ENCODE measurements around the gene IFITM5. TPM values are rescaled to one million over a fixed set of nuclear protein-coding genes. Genes with fewer than 3 reads are reported as not detected.

Gene IFITM5
- total RNA-seq = not detected

DNA sequence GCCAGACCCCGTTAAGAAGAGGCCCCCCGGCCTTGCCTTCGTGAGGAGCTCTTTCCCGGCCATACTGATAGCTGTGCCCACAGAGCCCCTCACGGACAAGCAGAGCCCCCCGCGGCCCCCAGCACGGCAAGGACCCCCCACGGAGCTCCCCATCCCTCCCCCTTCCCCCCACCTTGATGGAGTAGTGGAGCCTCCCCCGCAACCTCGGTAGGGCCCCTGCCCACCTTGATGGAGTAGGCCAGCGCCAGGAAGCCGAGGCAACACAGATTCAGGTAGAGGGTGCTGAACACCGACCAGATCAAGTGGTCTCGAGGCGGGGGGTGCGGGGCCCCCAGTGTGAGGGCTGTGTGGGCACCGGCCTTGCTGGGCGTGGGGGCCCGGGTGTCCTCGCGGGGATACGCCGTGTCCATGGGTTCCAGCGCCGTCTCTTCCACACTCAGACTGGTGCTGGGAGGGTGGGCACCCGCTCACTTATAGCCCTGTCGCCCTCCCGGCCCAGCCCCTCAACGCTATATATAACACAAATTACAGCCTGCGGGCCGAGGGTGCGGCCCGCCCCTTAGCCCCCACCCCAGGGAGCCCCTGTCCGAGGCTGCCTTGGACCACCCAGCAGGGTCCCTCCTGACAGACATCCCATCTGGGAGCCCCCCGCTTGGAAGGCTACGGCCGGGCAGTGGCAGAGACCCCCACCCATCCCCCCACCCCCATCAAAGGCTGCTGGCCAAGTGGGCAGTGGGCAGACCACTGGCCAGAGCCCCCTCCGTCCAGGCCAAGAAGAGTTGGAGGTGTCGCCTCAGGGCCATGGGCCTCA lies at the start of gene IFITM5:
IFITM5 (minus strand) TSS at position 446 of the 811 bp plus-strand sequence; CDS start at position 410, 36 bp downstream.
- no peak within 1 kb of the TSS for H3K27ac Mint-ChIP-seq
- no peak within 1 kb of the TSS for H3K4me3 Mint-ChIP-seq
- H3K27me3 Mint-ChIP-seq = peaks cover 20% of the 10 kb centered on the region
- ChIA-PET CTCF (no interaction called here), POLR2A (interaction anchor here (0.7 to 1.3 kb wide), 7 partner anchors 8 to 92 kb away, joined by 3 to 6 read pairs (median 4); partner anchors contain the start of genes BET1L, IFITM2 and RIC8A)
- H3K4me1 Mint-ChIP-seq = peaks cover 25% of the 10 kb centered on the region
- DNase-seq = no peak
- H3K9me3 Mint-ChIP-seq = no peaks in the 10 kb centered on the region
- no peaks in the 10 kb centered on the region for H3K36me3 Mint-ChIP-seq (ENCODE audit: low read depth)

DNA sequence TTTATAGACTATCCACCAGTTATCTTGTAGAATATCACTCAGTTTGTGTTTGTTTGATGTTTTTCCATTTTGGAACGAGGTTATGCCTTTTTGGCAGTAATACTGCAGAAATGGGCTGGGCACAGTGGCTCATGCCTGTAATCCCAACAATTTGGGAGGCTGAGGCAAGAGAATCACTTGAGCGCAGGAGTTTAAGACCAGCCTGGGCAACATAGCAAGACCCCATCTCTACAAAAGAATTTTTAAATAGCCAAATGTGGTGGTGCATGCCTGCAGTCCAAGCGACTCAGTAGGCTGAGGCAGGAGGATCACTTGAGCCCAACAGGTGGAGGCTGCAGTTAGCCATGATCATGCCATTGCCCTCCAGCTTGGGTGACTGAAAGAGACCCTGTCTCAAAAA lies 47.2 kb upstream of the IFITM5 start:
- H3K4me1 Mint-ChIP-seq = peaks cover 21% of the 10 kb centered on the region
- no peaks in the 10 kb centered on the region for H3K9me3 Mint-ChIP-seq
- H3K36me3 Mint-ChIP-seq (ENCODE audit: low read depth) = no peaks in the 10 kb centered on the region
- POLR2A ChIA-PET = no interaction called here
- H3K27ac Mint-ChIP-seq = no peak overlapping the region
- no peak overlapping the region for H3K4me3 Mint-ChIP-seq
- DNase-seq = no peak
- CTCF ChIA-PET = interaction anchor here (1.0 kb wide), 1 partner anchor 9 kb away, joined by 3 read pairs; no protein-coding TSS in a partner anchor
- H3K27me3 Mint-ChIP-seq = peaks cover 14% of the 10 kb centered on the region

DNA sequence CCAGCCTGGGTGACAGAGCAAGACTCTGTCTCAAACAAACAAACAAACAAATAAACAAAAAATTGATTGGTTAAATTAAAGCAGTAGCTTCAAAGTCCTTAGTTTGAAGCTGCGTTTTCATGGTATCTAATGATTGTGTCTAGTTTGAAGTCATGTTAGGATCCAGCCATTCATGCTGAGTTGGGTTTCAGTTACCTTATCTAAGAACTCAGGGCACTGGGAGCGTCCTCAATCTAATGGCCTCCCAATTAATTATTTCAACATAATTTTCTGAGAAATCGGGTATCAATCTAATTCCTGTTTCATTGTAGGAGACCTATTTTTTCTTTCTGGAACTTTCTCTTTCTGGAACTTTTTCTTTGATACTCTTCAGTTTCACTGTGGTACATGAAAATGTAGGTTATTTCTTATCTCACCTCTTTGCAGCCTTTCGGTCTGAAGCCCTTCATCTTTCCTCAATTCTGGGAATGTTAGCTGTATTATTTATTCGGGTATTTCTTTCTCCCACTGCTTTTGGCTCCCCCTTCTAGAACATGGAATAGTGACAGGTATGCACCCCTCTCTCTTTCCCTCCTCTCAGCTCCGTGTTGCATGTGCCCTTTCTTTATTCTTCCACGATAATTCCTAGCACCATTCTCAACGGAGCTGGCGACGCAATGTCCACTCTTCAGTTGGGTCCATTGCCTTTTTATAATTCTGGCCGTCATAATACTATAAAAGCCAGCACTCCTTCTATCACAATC lies 45.7 kb upstream of the IFITM5 start:
- no peaks in the 10 kb centered on the region for H3K36me3 Mint-ChIP-seq (ENCODE audit: low read depth)
- no peak overlapping the region for H3K27ac Mint-ChIP-seq
- DNase-seq = no peak
- no peaks in the 10 kb centered on the region for H3K9me3 Mint-ChIP-seq
- peaks cover 12% of the 10 kb centered on the region for H3K4me1 Mint-ChIP-seq
- peaks cover 19% of the 10 kb centered on the region for H3K27me3 Mint-ChIP-seq
- CTCF ChIA-PET = interaction anchor here (0.7 to 1.0 kb wide), 2 partner anchors 10 to 105 kb away, joined by 3 read pairs; no protein-coding TSS in a partner anchor
- H3K4me3 Mint-ChIP-seq = no peak overlapping the region
- POLR2A ChIA-PET = interaction anchor here (2.1 kb wide), 1 partner anchor 11 kb away, joined by 7 read pairs; no protein-coding TSS in a partner anchor

DNA sequence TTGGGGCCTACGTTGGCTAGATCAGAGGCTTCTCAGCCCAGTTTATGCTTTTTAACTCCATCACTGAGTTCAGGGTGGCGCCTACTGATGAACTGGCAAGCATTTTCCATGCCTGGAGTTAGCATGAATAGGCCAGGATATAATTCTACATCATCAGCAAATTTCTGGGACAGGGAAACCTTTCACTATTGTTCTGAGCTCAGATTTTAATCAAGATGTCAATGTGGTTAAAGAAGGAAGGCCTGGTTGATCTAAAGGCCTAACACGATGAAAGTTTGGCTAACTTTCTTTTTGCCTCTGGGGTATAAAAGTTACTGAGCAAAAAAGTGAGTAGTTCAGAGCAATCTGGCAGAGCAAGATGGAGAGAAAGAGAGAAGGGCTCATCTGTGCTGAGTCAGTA lies 43.0 kb upstream of the IFITM5 start:
- ChIA-PET POLR2A (no interaction called here), CTCF (no interaction called here)
- H3K27me3 Mint-ChIP-seq = peaks cover 19% of the 10 kb centered on the region
- no peak overlapping the region for H3K27ac Mint-ChIP-seq
- peaks cover 12% of the 10 kb centered on the region for H3K4me1 Mint-ChIP-seq
- H3K36me3 Mint-ChIP-seq (ENCODE audit: low read depth) = no peaks in the 10 kb centered on the region
- no peaks in the 10 kb centered on the region for H3K9me3 Mint-ChIP-seq
- DNase-seq = no peak
- H3K4me3 Mint-ChIP-seq = no peak overlapping the region

DNA sequence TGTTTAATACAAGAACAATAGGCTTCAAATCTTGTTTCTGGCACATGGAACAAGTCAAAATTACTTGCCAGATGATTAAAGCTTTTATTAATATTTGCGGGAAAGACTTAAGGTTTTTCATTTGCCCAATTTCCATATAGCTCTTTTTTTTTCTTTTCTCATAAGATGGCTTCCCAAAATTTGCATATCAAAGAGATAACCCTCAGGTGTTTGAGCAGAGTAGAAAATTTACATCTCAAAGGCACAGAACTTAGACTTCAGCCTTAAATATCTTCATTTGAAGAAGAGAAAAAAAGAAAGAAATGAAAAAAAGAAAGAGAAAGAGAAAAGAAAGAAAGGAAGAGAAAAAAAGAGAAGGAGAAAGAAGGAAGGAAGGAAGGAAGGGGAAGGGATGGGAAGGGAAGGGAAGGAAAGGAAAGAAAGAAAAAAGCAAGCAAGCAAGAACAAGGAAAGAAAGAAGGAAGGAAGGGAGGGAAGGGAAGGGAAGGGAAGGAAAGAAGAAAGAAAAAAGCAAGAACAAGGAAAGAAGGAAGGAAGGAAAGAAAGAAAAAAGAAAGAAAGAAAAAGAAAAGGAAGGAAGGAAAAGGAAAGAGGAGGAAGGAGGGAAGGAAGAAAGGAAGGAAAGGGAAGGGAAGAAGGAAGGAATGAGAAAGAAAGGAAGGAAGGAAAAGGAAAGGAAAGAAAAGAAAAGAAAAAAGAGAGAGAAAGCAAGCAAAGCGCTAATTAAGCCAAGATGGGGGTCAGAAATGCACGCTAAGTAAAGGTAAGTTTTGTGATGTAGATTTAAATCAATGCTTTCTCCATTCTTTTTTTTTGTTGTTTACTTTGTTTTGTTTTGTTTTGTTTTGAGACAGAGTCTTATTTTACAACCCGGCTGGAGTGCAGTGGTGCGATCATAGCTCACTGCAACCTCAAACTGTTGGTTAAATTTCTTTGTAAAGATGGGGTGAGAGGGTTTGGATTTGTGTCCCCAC lies 41.5 kb upstream of the IFITM5 start:
- Mint-ChIP-seq H3K4me1 (peaks cover 16% of the 10 kb centered on the region), H3K9me3 (no peaks in the 10 kb centered on the region), H3K27me3 (peaks cover 23% of the 10 kb centered on the region), H3K4me3 (no peak overlapping the region), H3K36me3 (ENCODE audit: low read depth) (no peaks in the 10 kb centered on the region), H3K27ac (no peak overlapping the region)
- DNase-seq = no peak
- ChIA-PET POLR2A (interaction anchor here (0.6 to 1.8 kb wide), 3 partner anchors 14 to 195 kb away, joined by 3 to 7 read pairs (median 6); no protein-coding TSS in a partner anchor), CTCF (interaction anchor here (1.0 to 2.2 kb wide), 4 partner anchors 11 to 90 kb away, joined by 3 to 16 read pairs (median 4); no protein-coding TSS in a partner anchor)

DNA sequence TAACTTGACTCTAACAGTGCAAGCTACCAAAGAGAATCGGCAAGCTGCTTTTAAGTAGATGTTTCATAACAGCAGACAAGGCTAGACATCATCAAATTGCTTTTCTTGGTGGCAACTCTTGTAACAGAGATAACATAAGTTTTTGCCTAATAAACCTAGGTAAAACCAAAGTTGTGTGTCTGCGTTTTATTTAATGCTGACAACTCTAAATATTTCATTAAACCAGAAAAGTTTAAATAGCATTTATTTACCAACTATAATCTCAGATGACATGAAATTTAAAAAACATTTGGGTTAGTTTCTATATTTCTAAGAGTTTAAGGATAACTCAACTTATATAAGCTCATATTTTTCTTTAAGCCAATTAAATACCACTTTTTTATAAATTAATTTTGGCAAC lies 40.6 kb upstream of the IFITM5 start:
- ChIA-PET CTCF (interaction anchor here (1.0 to 2.2 kb wide), 5 partner anchors 10 to 89 kb away, joined by 3 to 16 read pairs (median 4); no protein-coding TSS in a partner anchor), POLR2A (interaction anchor here (0.7 to 1.8 kb wide), 3 partner anchors 13 to 28 kb away, joined by 3 to 7 read pairs (median 6); no protein-coding TSS in a partner anchor)
- no peak overlapping the region for H3K27ac Mint-ChIP-seq
- no peaks in the 10 kb centered on the region for H3K9me3 Mint-ChIP-seq
- no peak for DNase-seq
- H3K4me1 Mint-ChIP-seq = peaks cover 16% of the 10 kb centered on the region
- H3K4me3 Mint-ChIP-seq = no peak overlapping the region
- H3K36me3 Mint-ChIP-seq (ENCODE audit: low read depth) = no peaks in the 10 kb centered on the region
- peaks cover 26% of the 10 kb centered on the region for H3K27me3 Mint-ChIP-seq

DNA sequence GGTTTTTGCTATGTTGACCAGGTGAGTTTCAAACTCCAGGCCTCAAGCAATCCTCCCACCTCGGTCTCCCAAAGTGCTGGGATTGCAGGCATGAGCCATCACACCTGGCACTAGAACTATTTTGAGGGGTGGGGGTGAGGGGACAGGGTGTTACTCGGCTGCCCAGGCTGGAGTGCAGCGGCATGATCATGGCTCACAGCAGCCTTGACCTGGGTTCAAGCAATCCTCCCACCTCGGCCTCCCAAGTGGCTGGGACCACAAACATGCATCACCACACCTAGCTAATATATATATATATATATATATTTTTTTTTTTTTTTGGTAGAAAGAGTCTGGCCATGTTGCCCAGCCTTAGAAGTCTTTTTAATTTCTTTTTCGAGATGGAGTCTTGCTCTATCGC lies 38.4 kb upstream of the IFITM5 start:
- Mint-ChIP-seq H3K27ac (no peak overlapping the region), H3K4me3 (no peak overlapping the region), H3K36me3 (ENCODE audit: low read depth) (no peaks in the 10 kb centered on the region), H3K27me3 (peaks cover 35% of the 10 kb centered on the region), H3K4me1 (peaks cover 20% of the 10 kb centered on the region), H3K9me3 (no peaks in the 10 kb centered on the region)
- POLR2A ChIA-PET = interaction anchor here (1.2 kb wide), 1 partner anchor 11 kb away, joined by 3 read pairs; no protein-coding TSS in a partner anchor
- CTCF ChIA-PET = no interaction called here
- DNase-seq = no peak

DNA sequence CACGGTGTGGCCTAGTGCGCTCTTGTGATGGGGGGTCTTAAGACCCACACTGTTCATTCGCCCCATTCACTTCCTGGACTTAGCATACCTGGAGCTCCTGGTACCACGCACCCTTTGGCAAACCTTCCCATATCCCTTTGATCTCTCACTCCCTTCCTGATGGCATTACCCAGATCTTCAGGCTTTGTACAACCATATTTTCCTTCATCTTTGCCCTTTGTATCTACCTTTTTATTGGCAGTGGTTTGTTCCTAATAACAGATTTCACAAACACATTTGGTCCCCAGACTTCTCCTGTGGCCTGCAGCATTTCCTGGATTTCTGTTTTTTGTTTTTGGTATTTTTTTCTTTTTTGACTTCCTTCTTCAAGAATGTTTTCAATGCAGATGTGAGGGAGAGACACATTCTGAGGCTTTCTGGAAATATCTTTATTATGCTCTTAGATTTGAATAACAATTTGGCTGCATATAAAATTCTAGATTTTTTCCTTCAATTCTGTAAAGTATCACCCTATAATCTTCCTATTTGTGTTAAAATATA lies 37.4 kb upstream of the IFITM5 start:
- CTCF ChIA-PET = no interaction called here
- Mint-ChIP-seq H3K9me3 (no peaks in the 10 kb centered on the region), H3K4me3 (no peak overlapping the region), H3K4me1 (peaks cover 20% of the 10 kb centered on the region), H3K27me3 (peaks cover 38% of the 10 kb centered on the region), H3K36me3 (ENCODE audit: low read depth) (no peaks in the 10 kb centered on the region), H3K27ac (no peak overlapping the region)
- POLR2A ChIA-PET = no interaction called here
- no peak for DNase-seq

DNA sequence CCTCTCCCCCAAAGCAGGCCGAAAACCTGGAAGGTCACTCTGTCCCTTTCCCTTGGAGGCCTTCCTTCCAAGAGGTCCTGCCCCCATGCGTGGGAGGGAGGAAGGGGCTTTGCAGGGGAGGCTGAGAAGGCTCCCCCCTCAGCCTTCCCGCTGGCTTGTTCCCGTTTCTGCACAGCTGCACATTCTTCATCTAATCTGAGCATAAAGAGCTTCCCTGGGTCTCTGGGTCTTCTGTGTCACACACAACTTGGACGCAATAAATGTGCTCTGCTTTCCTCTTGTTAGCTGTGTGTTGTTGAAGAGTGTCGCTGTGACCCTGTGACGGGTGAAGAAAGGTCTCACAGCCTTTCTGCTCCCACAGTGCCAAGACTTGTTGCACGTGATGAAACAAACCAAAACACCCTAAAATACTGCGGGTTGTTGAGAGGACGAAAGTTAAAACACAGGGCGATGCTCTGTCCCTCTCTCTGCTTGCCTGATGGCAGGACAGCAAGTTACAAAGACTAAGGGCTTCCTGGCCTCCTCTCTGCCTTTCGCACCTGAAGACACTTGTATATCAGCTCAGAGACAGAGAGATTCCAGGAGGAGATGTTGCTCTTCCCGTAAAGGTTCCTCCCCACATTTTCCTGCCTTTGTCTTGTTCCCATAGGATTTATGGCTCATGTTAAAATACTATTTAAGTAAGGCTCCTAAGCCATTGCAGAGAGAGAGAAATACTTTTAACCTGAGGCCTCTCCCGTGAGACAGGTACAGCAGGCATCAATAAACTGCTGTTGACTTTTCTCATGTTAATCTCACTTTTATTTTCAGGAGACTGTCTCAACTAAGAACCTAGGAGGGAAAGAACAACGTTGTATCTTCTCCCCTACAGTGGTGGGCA lies 36.7 kb upstream of the IFITM5 start:
- Mint-ChIP-seq H3K36me3 (ENCODE audit: low read depth) (no peaks in the 10 kb centered on the region), H3K9me3 (no peaks in the 10 kb centered on the region), H3K4me1 (peaks cover 23% of the 10 kb centered on the region), H3K27me3 (peaks cover 32% of the 10 kb centered on the region), H3K4me3 (no peak overlapping the region), H3K27ac (no peak overlapping the region)
- ChIA-PET POLR2A (no interaction called here), CTCF (no interaction called here)
- no peak for DNase-seq

DNA sequence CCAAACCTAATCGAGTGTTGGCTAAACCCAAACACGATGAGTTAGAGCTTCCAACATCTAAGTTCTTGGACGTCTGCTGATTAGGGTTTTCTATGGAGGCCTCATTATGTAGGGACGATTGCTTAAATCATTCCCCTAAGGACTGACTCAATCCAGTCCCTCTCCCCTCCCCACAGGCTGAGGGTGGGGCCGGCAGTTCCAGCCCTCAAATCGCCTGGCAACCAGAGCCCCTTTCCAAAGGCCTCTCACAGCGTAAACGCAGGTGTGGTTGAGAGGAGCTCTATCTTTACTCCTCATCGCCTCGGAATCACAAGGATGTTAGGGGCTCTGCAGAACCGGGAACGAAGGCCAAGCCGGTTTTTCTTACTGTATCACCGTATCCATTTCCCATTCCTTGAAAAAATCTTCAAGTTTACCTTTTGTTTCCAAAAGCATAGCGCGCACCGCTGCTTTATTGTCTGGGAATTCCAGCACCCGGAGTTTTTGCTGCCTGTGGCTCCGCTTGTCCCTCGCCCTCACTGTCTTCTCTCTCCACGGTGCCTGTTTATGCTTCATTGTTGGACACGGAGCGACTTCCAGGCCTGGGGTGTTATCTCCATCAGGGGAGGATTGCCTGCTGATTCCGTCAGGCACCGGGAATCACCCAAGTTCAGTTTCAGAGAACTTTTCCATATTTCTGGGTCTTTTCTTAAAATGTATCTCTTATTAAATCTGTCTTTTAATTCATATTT lies 35.1 kb upstream of the IFITM5 start:
- POLR2A ChIA-PET = no interaction called here
- H3K4me1 Mint-ChIP-seq = peaks cover 39% of the 10 kb centered on the region
- CTCF ChIA-PET = no interaction called here

More for the DNA sequence above, 35.1 kb upstream of the IFITM5 start:
- Mint-ChIP-seq H3K27ac (no peak overlapping the region), H3K36me3 (ENCODE audit: low read depth) (no peaks in the 10 kb centered on the region), H3K9me3 (no peaks in the 10 kb centered on the region), H3K27me3 (peaks cover 27% of the 10 kb centered on the region), H3K4me3 (no peak overlapping the region)
- DNase-seq = no peak
